BE2C (cell line): ENCODE data around the gene CACUL1.

Experiments
- DNase-seq: peaks from one replicate; pipeline ENCODE4 v3.0.0-alpha.2; 2020
- H3K27me3 ChIP-seq: fragments of 250-450 bp; sonication (Bioruptor Pico); 2 replicates; pipeline ENCODE4 v1.5.1; 2020; ENCODE audit warnings: mild to moderate bottlenecking
- H3K36me3 ChIP-seq: fragments of 250-450 bp; sonication (Bioruptor Pico); 2 replicates; pipeline ENCODE4 v1.5.1; 2020; ENCODE audit warnings: mild to moderate bottlenecking
- H3K4me1 ChIP-seq: fragments of 250-450 bp; sonication (Bioruptor Pico); 2 replicates; pipeline ENCODE4 v1.5.1; 2020
- H3K4me3 ChIP-seq: 2 replicates; pipeline ENCODE4 v1.5.1; 2011; ENCODE audit warnings: low read depth, low read length
- H3K9me3 ChIP-seq: fragments of 250-450 bp; sonication (Bioruptor Pico); 2 replicates; pipeline ENCODE4 v1.5.1; 2020
- CTCF ChIP-seq: IDR thresholded peaks from 2 replicates; pipeline ENCODE4 v1.5.1; 2012; ENCODE audit warnings: mild to moderate bottlenecking, low read depth, low read length

CACUL1 gene

GRCh38 chr10:118635674-118636402, 118.9 kb downstream of the CACUL1 start:
- no peak for DNase-seq

GRCh38 chr10:118633786-118634185, 121.0 kb downstream of the CACUL1 start:
- no peak for TF ChIP-seq CTCF
- no peak overlapping the region for H3K4me3 ChIP-seq
- H3K36me3 ChIP-seq: no peaks in the 10 kb centered on the region
- H3K27me3 ChIP-seq: no peaks in the 10 kb centered on the region
- H3K9me3 ChIP-seq: no peaks in the 10 kb centered on the region
- H3K4me1 ChIP-seq: peaks cover 37% of the 10 kb centered on the region
- DNase-seq: no peak

More at GRCh38 chr10:118635674-118636402, 118.9 kb downstream of the CACUL1 start:
- Histone ChIP-seq H3K4me1 (peaks cover 24% of the 10 kb centered on the region), H3K36me3 (no peaks in the 10 kb centered on the region), H3K27me3 (no peaks in the 10 kb centered on the region), H3K9me3 (no peaks in the 10 kb centered on the region), H3K4me3 (no peak overlapping the region)
- TF ChIP-seq CTCF: no peak

- H3K4me3 ChIP-seq: no peak overlapping the region
- no peak for DNase-seq
- TF ChIP-seq CTCF: no peak
- H3K27me3 ChIP-seq: no peaks in the 10 kb centered on the region
- H3K36me3 ChIP-seq: no peaks in the 10 kb centered on the region
- H3K4me1 ChIP-seq: peaks cover 36% of the 10 kb centered on the region
- no peaks in the 10 kb centered on the region for H3K9me3 ChIP-seq
These were observed 125.6 kb downstream of the CACUL1 start for GRCh38 chr10:118629211-118629610.

GRCh38 chr10:118628397-118628796, 126.4 kb downstream of the CACUL1 start:
- no peak for TF ChIP-seq CTCF
- H3K36me3 ChIP-seq: no peaks in the 10 kb centered on the region
- H3K4me3 ChIP-seq: no peak overlapping the region
- no peak for DNase-seq
- no peaks in the 10 kb centered on the region for H3K27me3 ChIP-seq
- no peaks in the 10 kb centered on the region for H3K9me3 ChIP-seq
- peaks cover 29% of the 10 kb centered on the region for H3K4me1 ChIP-seq

GRCh38 chr10:118626953-118627352, 127.8 kb downstream of the CACUL1 start:
- peak; percentile 34 for TF ChIP-seq CTCF
- Histone ChIP-seq H3K9me3 (no peaks in the 10 kb centered on the region), H3K36me3 (no peaks in the 10 kb centered on the region), H3K4me3 (no peak overlapping the region), H3K27me3 (no peaks in the 10 kb centered on the region), H3K4me1 (peaks cover 29% of the 10 kb centered on the region)
- no peak for DNase-seq
